A549 (cell line): ENCODE results near the gene HIGD1A. TPM values are rescaled to one million over a fixed set of nuclear protein-coding genes. Genes with fewer than 3 reads are reported as not detected.

ENCODE experiments used
- ATAC-seq, 2 experiments: fragments of 200-7000 bp in 1 of 2; fragments of >200 bp in 1 of 2; cut with Nextera tagmentation in 1 of 2; cut with Tn5 transposase in 1 of 2; 3 replicates each; pipeline versions ENCODE4 v1.8.0 to v1.9.1; 2018 to 2020; ENCODE audit warnings: mild to moderate bottlenecking in 1 of 2, moderate library complexity in 1 of 2
- CTCF ChIA-PET: fragments of 300-600 bp; sonication (Branson Sonifier 250); formaldehyde crosslinking; extraction: SDS; loops from one replicate; lab custom pipeline; 2021; ENCODE audit warnings: antibody characterized with exemption, inconsistent platforms; lab: Yijun Ruan, JAX
- POLR2A ChIA-PET: fragments of 350-600 bp; formaldehyde crosslinking; extraction: SDS; loops from one replicate; lab custom pipeline; 2021; ENCODE audit warnings: antibody characterized with exemption, inconsistent platforms; lab: Yijun Ruan, JAX
- DNase-seq, 2 experiments: peaks; one replicate each; pipeline versions ENCODE4 v3.0.0 to v3.0.0-alpha.2; 2011 to 2016; ENCODE audit warnings: low read depth in 1 of 2, low spot score in 1 of 2
- FAIRE-seq: peaks from 2 replicates; lab custom pipeline; 2011; peaks lifted over from hg19 to GRCh38; lab: Jason Lieb, UNC
- H3K27ac ChIP-seq, 2 experiments: fragments of >200 bp; sonication (Bioruptor Twin); formaldehyde crosslinking; 3 replicates each; pipeline ENCODE4 v1.5.1; 2016 to 2017
- H3K4me1 ChIP-seq: fragments of >200 bp; sonication (Bioruptor Twin); formaldehyde crosslinking; 3 replicates; pipeline ENCODE4 v1.6.1; 2016
- H3K4me2 ChIP-seq: fragments of >200 bp; sonication (Bioruptor Twin); formaldehyde crosslinking; 3 replicates; pipeline ENCODE4 v1.6.1; 2016
- H3K4me3 ChIP-seq: fragments of >200 bp; sonication (Bioruptor Twin); formaldehyde crosslinking; 3 replicates; pipeline ENCODE4 v1.5.1; 2016
- H3K9me3 ChIP-seq: fragments of >200 bp; sonication (Bioruptor Twin); formaldehyde crosslinking; 3 replicates; pipeline ENCODE4 v1.6.1; 2016
- ATOH8 ChIP-seq: fragments of 250-450 bp; sonication (Bioruptor Pico); IDR thresholded peaks from 2 replicates; pipeline ENCODE4 v1.5.0; 2020; ENCODE audit warnings: low read depth, mild to moderate bottlenecking, moderate library complexity
- CBX2 ChIP-seq: fragments of 200-600 bp; sonication (generic); IDR thresholded peaks from 2 replicates; pipeline ENCODE4 v1.6.1; 2016; ENCODE audit warnings: low read depth, mild to moderate bottlenecking, borderline replicate concordance
- CEBPB ChIP-seq, 2 experiments: fragments of >200 bp in 1 of 2; sonication (Bioruptor Twin) in 1 of 2; formaldehyde crosslinking in 1 of 2; IDR thresholded peaks; 2 replicates each; pipeline ENCODE4 v1.6.1; 2012 to 2016
- EHF ChIP-seq: fragments of 250-450 bp; sonication (Bioruptor Pico); IDR thresholded peaks from 2 replicates; pipeline ENCODE4 v1.5.0; 2020; ENCODE audit warnings: mild to moderate bottlenecking
- ELK1 ChIP-seq: fragments of 150-350 bp; IDR thresholded peaks from 2 replicates; pipeline ENCODE4 v1.6.1; 2014; ENCODE audit warnings: low read depth, mild to moderate bottlenecking, low read length
- GATA3 ChIP-seq: IDR thresholded peaks from 2 replicates; pipeline ENCODE4 v1.6.1; 2012; ENCODE audit warnings: borderline replicate concordance
- HEYL ChIP-seq: fragments of 250-450 bp; sonication (Bioruptor Pico); IDR thresholded peaks from 2 replicates; pipeline ENCODE4 v1.8.0; 2021; ENCODE audit warnings: mild to moderate bottlenecking, moderate library complexity
- HMGXB4 ChIP-seq: fragments of 250-450 bp; sonication (Bioruptor Pico); IDR thresholded peaks from 2 replicates; pipeline ENCODE4 v1.5.0; 2021; ENCODE audit warnings: mild to moderate bottlenecking, moderate library complexity, borderline replicate concordance
- HOXA7 ChIP-seq: fragments of 250-450 bp; sonication (Bioruptor Pico); IDR thresholded peaks from 2 replicates; pipeline ENCODE4 v1.5.0; 2020; ENCODE audit warnings: mild to moderate bottlenecking, moderate library complexity
- KDM5A ChIP-seq: fragments of 200-600 bp; sonication (generic); IDR thresholded peaks from 2 replicates; pipeline ENCODE4 v1.6.1; 2016; ENCODE audit warnings: antibody characterized with exemption, mild to moderate bottlenecking
- MAFK ChIP-seq: fragments of 450-650 bp; IDR thresholded peaks from 2 replicates; pipeline ENCODE4 v1.6.1; 2014; ENCODE audit not compliant: partially characterized antibody
- MYC ChIP-seq: IDR thresholded peaks from 2 replicates; pipeline ENCODE4 v1.6.1; 2012; ENCODE audit warnings: mild to moderate bottlenecking, inconsistent platforms, low read length, improper control_type of control experiment, borderline replicate concordance
- RNF2 ChIP-seq: fragments of 200-600 bp; sonication (generic); IDR thresholded peaks from 2 replicates; pipeline ENCODE4 v1.6.1; 2016; ENCODE audit warnings: low read depth, mild to moderate bottlenecking, antibody characterized with exemption, moderate library complexity, borderline replicate concordance
- SMC3 ChIP-seq: fragments of >200 bp; sonication (Bioruptor Twin); formaldehyde crosslinking; IDR thresholded peaks from 3 replicates; pipeline ENCODE4 v1.6.1; 2018; ENCODE audit warnings: inconsistent platforms
- SREBF2 ChIP-seq: fragments of 450-650 bp; IDR thresholded peaks from 2 replicates; pipeline ENCODE4 v1.6.1; 2014; ENCODE audit warnings: mild to moderate bottlenecking, moderate library complexity
- TFCP2L1 ChIP-seq: fragments of 250-450 bp; sonication (Bioruptor Pico); IDR thresholded peaks from 2 replicates; pipeline ENCODE4 v1.5.0; 2021; ENCODE audit warnings: mild to moderate bottlenecking
- WGBS: methylation state at CpG from one replicate; pipeline ENCODE4 v1.1.6; 2017; ENCODE audit errors: missing lambda C conversion rate; 5-methylcytosine and 5-hydroxymethylcytosine counted together
- polyA plus RNA-seq, 4 experiments: library from polyadenylated mRNA; depleted of rRNA in 3 of 4; stranded (reverse); fragments of >200 nt; fragmentation: RNase III in 1 of 4; extraction: RNeasy Plus Mini Kit Qiagen cat#74134 plus additional on column Dnase treatment in 1 of 4; gene quantifications; 2 replicates in 3 of 4; 3 replicates in 1 of 4; pipeline ENCODE4 v1.2.3, GENCODE V29; 2011 to 2017
- TF ChIP-seq, protein P1 (sequence below): fragments of 200-600 bp; sonication (generic); IDR thresholded peaks from 2 replicates; pipeline ENCODE4 v1.6.1; 2016; ENCODE audit warnings: antibody characterized with exemption, mild to moderate bottlenecking, moderate library complexity
- TF ChIP-seq, protein P2 (sequence below): IDR thresholded peaks from 2 replicates; pipeline ENCODE4 v1.6.1; 2012

Gene HIGD1A
- polyA plus RNA-seq, 2 of the 4 experiments (the other 2 are of a cell fraction) = 146 to 158 TPM

DNA sequence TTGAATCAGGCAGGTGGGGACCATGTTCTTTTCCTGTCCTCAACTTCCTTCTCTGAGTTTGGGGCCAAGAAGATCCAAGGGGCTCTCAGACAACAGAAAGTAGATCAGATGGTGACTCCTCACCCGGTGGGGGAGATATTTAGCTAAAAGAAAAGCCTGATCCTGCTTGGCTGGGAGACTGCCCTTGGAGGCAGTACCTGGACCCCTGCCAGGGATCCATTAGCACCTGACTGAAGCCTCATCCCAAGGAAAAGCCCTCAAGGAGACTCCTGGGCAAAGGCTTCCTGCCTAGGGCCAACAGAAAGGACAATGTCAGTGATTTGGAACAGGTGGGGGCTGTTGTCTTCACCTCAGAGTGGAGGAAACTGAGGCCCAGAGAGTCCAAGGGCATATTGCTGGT is 68.2 kb downstream of the HIGD1A start:
- FAIRE-seq = no peak
- CTCF ChIA-PET = interaction anchor here (1.2 kb wide), 1 partner anchor 10 kb away, joined by 4 read pairs; no protein-coding TSS in a partner anchor
- Histone ChIP-seq H3K27ac (no peak overlapping the region), H3K4me2 (no peak overlapping the region), H3K9me3 (no peaks in the 10 kb centered on the region), H3K4me3 (no peak overlapping the region), H3K4me1 (no peaks in the 10 kb centered on the region)
- POLR2A ChIA-PET = no interaction called here
- no peak for ATAC-seq
- DNase-seq = no peak
- 88% methylated on average over 1 of the region's 1 CpG for WGBS
- no peak for TF ChIP-seq ELK1
- no peak for TF ChIP-seq SMC3
- TF ChIP-seq CEBPB (IDR thresholded peaks at IDR 0.05) = no peak

GRCh38 chr3:42735615-42736014 is 68.7 kb downstream of the HIGD1A start:
- H3K4me2 ChIP-seq = no peak overlapping the region
- FAIRE-seq (no peak), ATAC-seq (no peak), DNase-seq (no peak)
- H3K4me1 ChIP-seq = no peaks in the 10 kb centered on the region
- WGBS = 72% methylated on average over 8 of the region's 12 CpGs
- ChIA-PET POLR2A (no interaction called here), CTCF (interaction anchor here (0.7 to 1.2 kb wide), 3 partner anchors 9 to 12 kb away, joined by 3 to 4 read pairs (median 3); no protein-coding TSS in a partner anchor)
- H3K27ac ChIP-seq = no peak overlapping the region
- no peak overlapping the region for H3K4me3 ChIP-seq
- no peaks in the 10 kb centered on the region for H3K9me3 ChIP-seq
- TF ChIP-seq, protein P1, sequence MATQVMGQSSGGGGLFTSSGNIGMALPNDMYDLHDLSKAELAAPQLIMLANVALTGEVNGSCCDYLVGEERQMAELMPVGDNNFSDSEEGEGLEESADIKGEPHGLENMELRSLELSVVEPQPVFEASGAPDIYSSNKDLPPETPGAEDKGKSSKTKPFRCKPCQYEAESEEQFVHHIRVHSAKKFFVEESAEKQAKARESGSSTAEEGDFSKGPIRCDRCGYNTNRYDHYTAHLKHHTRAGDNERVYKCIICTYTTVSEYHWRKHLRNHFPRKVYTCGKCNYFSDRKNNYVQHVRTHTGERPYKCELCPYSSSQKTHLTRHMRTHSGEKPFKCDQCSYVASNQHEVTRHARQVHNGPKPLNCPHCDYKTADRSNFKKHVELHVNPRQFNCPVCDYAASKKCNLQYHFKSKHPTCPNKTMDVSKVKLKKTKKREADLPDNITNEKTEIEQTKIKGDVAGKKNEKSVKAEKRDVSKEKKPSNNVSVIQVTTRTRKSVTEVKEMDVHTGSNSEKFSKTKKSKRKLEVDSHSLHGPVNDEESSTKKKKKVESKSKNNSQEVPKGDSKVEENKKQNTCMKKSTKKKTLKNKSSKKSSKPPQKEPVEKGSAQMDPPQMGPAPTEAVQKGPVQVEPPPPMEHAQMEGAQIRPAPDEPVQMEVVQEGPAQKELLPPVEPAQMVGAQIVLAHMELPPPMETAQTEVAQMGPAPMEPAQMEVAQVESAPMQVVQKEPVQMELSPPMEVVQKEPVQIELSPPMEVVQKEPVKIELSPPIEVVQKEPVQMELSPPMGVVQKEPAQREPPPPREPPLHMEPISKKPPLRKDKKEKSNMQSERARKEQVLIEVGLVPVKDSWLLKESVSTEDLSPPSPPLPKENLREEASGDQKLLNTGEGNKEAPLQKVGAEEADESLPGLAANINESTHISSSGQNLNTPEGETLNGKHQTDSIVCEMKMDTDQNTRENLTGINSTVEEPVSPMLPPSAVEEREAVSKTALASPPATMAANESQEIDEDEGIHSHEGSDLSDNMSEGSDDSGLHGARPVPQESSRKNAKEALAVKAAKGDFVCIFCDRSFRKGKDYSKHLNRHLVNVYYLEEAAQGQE = no peak
- TF ChIP-seq MYC (no peak), GATA3 (no peak), HOXA7 (CRISPR knock-in tag) (no peak), KDM5A (no peak), EHF (no peak), MAFK (no peak), HEYL (no peak), HMGXB4 (CRISPR knock-in tag) (no peak), ELK1 (no peak), ATOH8 (CRISPR knock-in tag) (no peak), RNF2 (no peak), SREBF2 (no peak), TFCP2L1 (CRISPR knock-in tag) (no peak), CBX2 (no peak)
- TF ChIP-seq, protein P2, sequence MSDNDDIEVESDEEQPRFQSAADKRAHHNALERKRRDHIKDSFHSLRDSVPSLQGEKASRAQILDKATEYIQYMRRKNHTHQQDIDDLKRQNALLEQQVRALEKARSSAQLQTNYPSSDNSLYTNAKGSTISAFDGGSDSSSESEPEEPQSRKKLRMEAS = no peak
